Skeletal muscle satellite cell (primary cell): ENCODE measurements around the gene PAXX.

Experiments
- H3K27me3 ChIP-seq: 2 replicates; pipeline ENCODE4 v1.7.0; 2013; ENCODE audit warnings: low read length; ENCODE audit not compliant: control insufficient read depth, insufficient read depth
- H3K36me3 ChIP-seq: 2 replicates; pipeline ENCODE4 v1.7.0; 2013; ENCODE audit warnings: mild to moderate bottlenecking, control low read depth, low read length; ENCODE audit not compliant: insufficient read depth
- H3K4me1 ChIP-seq: 2 replicates; pipeline ENCODE4 v1.7.0; 2013; ENCODE audit warnings: low read length; ENCODE audit not compliant: control insufficient read depth, insufficient read depth
- H3K4me2 ChIP-seq: 2 replicates; pipeline ENCODE4 v1.7.0; 2013; ENCODE audit warnings: mild to moderate bottlenecking, low read length
- H3K4me3 ChIP-seq: 2 replicates; pipeline ENCODE4 v1.7.0; 2013; ENCODE audit warnings: low read length
- H3K9ac ChIP-seq: 2 replicates; pipeline ENCODE4 v1.7.0; 2013; ENCODE audit warnings: mild to moderate bottlenecking, low read depth, low read length, moderate library complexity
- H3K9me3 ChIP-seq: replicated peaks from 2 replicates; pipeline ENCODE4 v1.7.0; 2013; ENCODE audit warnings: mild to moderate bottlenecking, control low read depth, low read length

PAXX gene

GRCh38 chr9:136963341-136963740, 28.9 kb upstream of the PAXX start:
- no peak overlapping the region for H3K4me3 ChIP-seq
- H3K9me3 ChIP-seq, result no peaks in the 10 kb centered on the region
- no peaks in the 10 kb centered on the region for H3K4me1 ChIP-seq
- peaks cover 12% of the 10 kb centered on the region for H3K27me3 ChIP-seq
- no peak overlapping the region for H3K4me2 ChIP-seq
- H3K36me3 ChIP-seq, result no peaks in the 10 kb centered on the region
- H3K9ac ChIP-seq, result no peak overlapping the region

- no peak overlapping the region for H3K4me2 ChIP-seq
- no peaks in the 10 kb centered on the region for H3K4me1 ChIP-seq
- H3K4me3 ChIP-seq, result no peak overlapping the region
- no peak overlapping the region for H3K9ac ChIP-seq
- no peaks in the 10 kb centered on the region for H3K9me3 ChIP-seq
- no peaks in the 10 kb centered on the region for H3K36me3 ChIP-seq
- peaks cover 11% of the 10 kb centered on the region for H3K27me3 ChIP-seq
Measured at GRCh38 chr9:136963751-136964150, 28.5 kb upstream of the PAXX start.

- Histone ChIP-seq H3K9me3 (no peaks in the 10 kb centered on the region), H3K36me3 (no peaks in the 10 kb centered on the region), H3K4me2 (no peak overlapping the region), H3K27me3 (peaks cover 11% of the 10 kb centered on the region), H3K4me3 (no peak overlapping the region), H3K9ac (no peak overlapping the region), H3K4me1 (no peaks in the 10 kb centered on the region)
Measured at GRCh38 chr9:136964171-136964689, 28.0 kb upstream of the PAXX start.

DNA sequence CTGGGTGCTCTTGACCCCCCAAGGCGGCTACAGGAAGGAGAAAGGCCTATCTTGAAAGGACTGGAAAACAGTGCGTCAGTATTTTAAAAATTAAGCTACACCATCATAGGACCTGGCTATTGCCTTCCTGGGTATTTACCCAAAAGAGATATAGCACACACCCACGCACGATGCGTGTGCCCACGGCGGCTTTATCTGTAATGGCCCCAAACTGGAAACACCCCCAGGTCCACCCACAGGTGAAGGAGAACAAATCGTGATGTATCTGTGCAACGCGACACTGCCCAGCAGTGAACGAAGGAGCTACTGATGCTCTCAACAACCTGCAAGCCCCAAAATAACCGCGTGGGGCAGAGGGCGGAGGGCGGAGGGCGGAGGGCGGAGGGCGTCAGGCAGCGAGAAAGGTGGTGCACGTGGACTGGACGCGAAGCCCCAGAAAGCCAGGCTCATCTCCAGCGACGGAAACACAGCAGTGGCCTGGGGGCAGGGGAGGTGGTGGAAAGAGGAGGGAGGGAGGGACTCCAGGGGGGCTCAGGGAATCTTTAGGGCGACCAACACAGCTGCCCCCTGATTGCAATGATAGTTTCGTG, 27.3 kb upstream of the PAXX start:
- H3K27me3 ChIP-seq, result peaks cover 11% of the 10 kb centered on the region
- no peak overlapping the region for H3K9ac ChIP-seq
- H3K36me3 ChIP-seq, result no peaks in the 10 kb centered on the region
- H3K9me3 ChIP-seq, result no peaks in the 10 kb centered on the region
- H3K4me1 ChIP-seq, result no peaks in the 10 kb centered on the region
- H3K4me2 ChIP-seq, result no peak overlapping the region
- no peak overlapping the region for H3K4me3 ChIP-seq

DNA sequence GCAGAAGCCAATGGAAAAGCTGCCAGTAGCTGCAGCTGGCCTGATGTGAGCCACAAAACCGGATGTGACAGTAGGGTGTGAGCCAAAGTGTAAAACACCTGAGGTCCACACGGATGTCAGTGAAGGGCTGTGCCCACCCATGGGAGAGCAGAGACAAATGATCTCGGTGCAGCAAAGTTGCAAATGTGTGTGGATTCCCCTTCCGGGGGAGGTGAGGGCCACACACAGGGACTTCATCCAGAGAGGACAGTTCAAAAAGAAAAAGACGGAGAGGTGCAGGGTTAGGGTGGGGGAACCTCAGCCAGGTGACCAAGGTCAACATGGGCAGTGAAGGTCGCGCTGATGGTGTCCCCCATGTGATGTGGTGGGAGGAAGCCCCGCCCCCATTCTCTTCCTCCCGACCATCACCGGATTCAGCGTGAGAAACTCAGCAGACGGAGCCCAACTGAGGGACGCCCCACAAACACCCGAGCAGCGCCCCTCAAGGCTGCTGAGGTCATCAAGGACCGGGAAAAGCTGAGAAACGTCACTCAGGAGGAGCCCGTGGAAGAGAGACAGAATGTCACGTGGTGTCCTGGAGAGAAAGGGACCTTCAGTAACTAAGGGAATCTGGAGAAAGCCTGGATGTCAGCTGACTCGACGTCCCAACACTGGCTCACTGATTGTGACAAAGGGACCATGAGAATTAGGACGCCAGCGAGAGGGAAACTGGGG, 26.3 kb upstream of the PAXX start:
- peak overlapping the region; percentile 12 for H3K4me2 ChIP-seq
- H3K9ac ChIP-seq, result no peak overlapping the region
- H3K27me3 ChIP-seq, result peaks cover 11% of the 10 kb centered on the region
- no peaks in the 10 kb centered on the region for H3K36me3 ChIP-seq
- no peaks in the 10 kb centered on the region for H3K9me3 ChIP-seq
- H3K4me1 ChIP-seq, result no peaks in the 10 kb centered on the region
- H3K4me3 ChIP-seq, result no peak overlapping the region

- no peaks in the 10 kb centered on the region for H3K9me3 ChIP-seq
- peaks cover 8% of the 10 kb centered on the region for H3K27me3 ChIP-seq
- H3K36me3 ChIP-seq, result no peaks in the 10 kb centered on the region
- no peak overlapping the region for H3K4me3 ChIP-seq
- no peak overlapping the region for H3K4me2 ChIP-seq
- no peak overlapping the region for H3K9ac ChIP-seq
- H3K4me1 ChIP-seq, result no peaks in the 10 kb centered on the region
Measured at GRCh38 chr9:136968333-136969127, 23.7 kb upstream of the PAXX start.

GRCh38 chr9:136969150-136969549, 23.1 kb upstream of the PAXX start:
- no peaks in the 10 kb centered on the region for H3K9me3 ChIP-seq
- no peaks in the 10 kb centered on the region for H3K36me3 ChIP-seq
- no peak overlapping the region for H3K9ac ChIP-seq
- H3K4me3 ChIP-seq, result no peak overlapping the region
- no peaks in the 10 kb centered on the region for H3K4me1 ChIP-seq
- H3K4me2 ChIP-seq, result no peak overlapping the region
- H3K27me3 ChIP-seq, result peaks cover 8% of the 10 kb centered on the region

GRCh38 chr9:136969774-136970173, 22.4 kb upstream of the PAXX start:
- Histone ChIP-seq H3K27me3 (peaks cover 8% of the 10 kb centered on the region), H3K4me3 (no peak overlapping the region), H3K4me2 (no peak overlapping the region), H3K4me1 (no peaks in the 10 kb centered on the region), H3K36me3 (no peaks in the 10 kb centered on the region), H3K9me3 (no peaks in the 10 kb centered on the region), H3K9ac (no peak overlapping the region)

- Histone ChIP-seq H3K4me3 (no peak overlapping the region), H3K4me2 (no peak overlapping the region), H3K9me3 (no peaks in the 10 kb centered on the region), H3K4me1 (peaks cover 6% of the 10 kb centered on the region), H3K9ac (no peak overlapping the region), H3K27me3 (peaks cover 8% of the 10 kb centered on the region), H3K36me3 (no peaks in the 10 kb centered on the region)
Measured at GRCh38 chr9:136970361-136970760, 21.9 kb upstream of the PAXX start.

GRCh38 chr9:136971746-136972145, 20.5 kb upstream of the PAXX start:
- Histone ChIP-seq H3K9ac (no peak overlapping the region), H3K4me2 (no peak overlapping the region), H3K4me1 (peaks cover 16% of the 10 kb centered on the region), H3K9me3 (no peaks in the 10 kb centered on the region), H3K27me3 (no peaks in the 10 kb centered on the region), H3K36me3 (no peaks in the 10 kb centered on the region), H3K4me3 (no peak overlapping the region)

DNA sequence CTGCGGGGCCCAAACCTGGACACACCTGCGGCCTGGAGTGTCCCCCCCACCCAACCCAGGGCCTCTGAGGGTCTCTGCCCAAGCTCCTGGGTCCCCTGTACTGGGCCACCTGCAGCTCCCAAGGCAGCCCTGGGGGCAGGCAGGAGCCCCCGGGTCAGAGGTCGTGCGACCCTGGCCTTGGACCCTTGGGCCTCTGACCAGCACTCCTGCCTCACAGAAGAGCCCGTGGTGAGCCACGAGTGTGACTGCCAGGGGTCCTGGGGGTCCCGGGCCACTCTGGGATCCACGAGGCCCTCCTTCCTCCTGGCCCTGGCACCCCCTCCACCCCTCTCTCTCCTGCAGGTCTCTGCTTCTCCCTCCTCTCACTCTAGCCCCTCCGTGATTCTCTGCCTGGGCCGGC, 19.9 kb upstream of the PAXX start:
- Histone ChIP-seq H3K9ac (no peak overlapping the region), H3K4me2 (no peak overlapping the region), H3K4me3 (no peak overlapping the region), H3K9me3 (no peaks in the 10 kb centered on the region), H3K36me3 (no peaks in the 10 kb centered on the region), H3K4me1 (peaks cover 22% of the 10 kb centered on the region), H3K27me3 (no peaks in the 10 kb centered on the region)
